RKO (cell line): ENCODE data around the gene MRPL9.

Source experiments
- DNase-seq: peaks from one replicate; pipeline ENCODE4 v3.0.0-alpha.2; 2016; ENCODE audit warnings: low spot score

MRPL9 gene

GRCh38 chr1:151762941-151763921 is at the start of gene MRPL9:
TSS of gene MRPL9 (minus strand) at chr1:151763496. CDS start at chr1:151763479, 17 bp downstream.
- peak; percentile 88 for DNase-seq

GRCh38 chr1:151811181-151811580 is 47.9 kb upstream of the MRPL9 start:
- DNase-seq: no peak

- no peak for DNase-seq
Observed at GRCh38 chr1:151809985-151810556, 46.8 kb upstream of the MRPL9 start.

- DNase-seq: no peak
Observed at GRCh38 chr1:151809290-151809984, 46.1 kb upstream of the MRPL9 start.

GRCh38 chr1:151807766-151808165 is 44.5 kb upstream of the MRPL9 start:
- no peak for DNase-seq

GRCh38 chr1:151807131-151807530 is 43.8 kb upstream of the MRPL9 start:
- no peak for DNase-seq

GRCh38 chr1:151806170-151806569 is 42.9 kb upstream of the MRPL9 start:
- DNase-seq: no peak

- no peak for DNase-seq
Observed at GRCh38 chr1:151805066-151805820, 41.9 kb upstream of the MRPL9 start, which contains the start of gene LINGO4. TSS of gene LINGO4 (minus strand) at chr1:151805419. CDS start at chr1:151802704, 2,715 bp downstream.

- no peak for DNase-seq
Observed at GRCh38 chr1:151803915-151804314, 40.6 kb upstream of the MRPL9 start.

GRCh38 chr1:151803164-151803563 is 39.9 kb upstream of the MRPL9 start:
- DNase-seq: no peak

GRCh38 chr1:151802372-151802771 is 39.1 kb upstream of the MRPL9 start:
- DNase-seq: no peak

- DNase-seq: no peak
Observed at GRCh38 chr1:151801846-151802245, 38.5 kb upstream of the MRPL9 start.

- DNase-seq: no peak
Observed at GRCh38 chr1:151801310-151801820, 38.1 kb upstream of the MRPL9 start.

GRCh38 chr1:151800830-151801229 is 37.5 kb upstream of the MRPL9 start:
- DNase-seq: no peak

- DNase-seq: no peak
Observed at GRCh38 chr1:151799179-151800022, 36.1 kb upstream of the MRPL9 start.

- no peak for DNase-seq
Observed at GRCh38 chr1:151798571-151798970, 35.3 kb upstream of the MRPL9 start.

GRCh38 chr1:151790940-151791651 is 27.8 kb upstream of the MRPL9 start:
- DNase-seq: peak; percentile 61

GRCh38 chr1:151790071-151790939 is 27.0 kb upstream of the MRPL9 start, which contains the start of gene TDRKH:
TSS of gene TDRKH (minus strand) at chr1:151790500. CDS start at chr1:151783022, 7,478 bp downstream.
- peak; percentile 100 for DNase-seq

- no peak for DNase-seq
Observed at GRCh38 chr1:151787689-151788088, 24.4 kb upstream of the MRPL9 start.
